Measurements from ENCODE around the gene TMEM209.

TMEM209 gene

GRCh38 chr7:130216750-130217149 is 11.5 kb upstream of the TMEM209 start:
- H3K9me3 ChIP-seq (ENCODE audit: control insufficient read depth, insufficient read depth, low read length): no peaks in the 10 kb centered on the region
- H3K4me3 ChIP-seq (ENCODE audit: low read depth, low read length): no peak overlapping the region
- H3K27me3 ChIP-seq (ENCODE audit: control insufficient read depth, insufficient read depth, low read length): no peaks in the 10 kb centered on the region; the same call in 1 of the 2 replicates
- H3K9ac ChIP-seq (ENCODE audit: low read depth, low read length): no peak overlapping the region
- no peaks in the 10 kb centered on the region for H3K4me1 ChIP-seq (ENCODE audit: control insufficient read depth, insufficient read depth, low read length)
- H3K27ac ChIP-seq (ENCODE audit: low read depth, low read length): no peak overlapping the region
- H3K36me3 ChIP-seq (ENCODE audit: control insufficient read depth, insufficient read depth, low read length): no peaks in the 10 kb centered on the region

DNA sequence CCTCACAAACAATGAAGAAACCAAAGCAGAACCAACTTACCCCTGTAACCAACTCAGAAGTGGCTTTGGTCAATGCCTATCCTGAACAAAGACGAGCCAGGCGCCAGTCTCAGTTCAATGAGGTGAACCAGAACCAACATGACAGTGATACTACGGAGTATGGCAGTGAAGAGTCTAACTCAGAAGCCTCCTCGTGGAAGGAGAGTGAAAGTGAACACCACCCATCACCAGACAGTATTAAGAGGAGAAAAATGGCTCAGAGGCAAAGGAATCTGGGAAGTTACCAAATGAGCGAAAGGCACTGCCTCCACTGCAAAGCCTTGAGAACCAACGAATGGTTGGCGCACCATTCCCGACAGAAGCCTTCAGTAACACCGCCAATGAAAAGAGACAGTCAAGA is 10.8 kb upstream of the TMEM209 start:
- H3K4me3 ChIP-seq (ENCODE audit: low read depth, low read length): no peak overlapping the region
- no peaks in the 10 kb centered on the region for H3K4me1 ChIP-seq (ENCODE audit: control insufficient read depth, insufficient read depth, low read length)
- no peak overlapping the region for H3K27ac ChIP-seq (ENCODE audit: low read depth, low read length)
- no peaks in the 10 kb centered on the region; the same call in 1 of the 2 replicates for H3K27me3 ChIP-seq (ENCODE audit: control insufficient read depth, insufficient read depth, low read length)
- no peak overlapping the region for H3K9ac ChIP-seq (ENCODE audit: low read depth, low read length)
- H3K36me3 ChIP-seq (ENCODE audit: control insufficient read depth, insufficient read depth, low read length): no peaks in the 10 kb centered on the region
- H3K9me3 ChIP-seq (ENCODE audit: control insufficient read depth, insufficient read depth, low read length): no peaks in the 10 kb centered on the region

DNA sequence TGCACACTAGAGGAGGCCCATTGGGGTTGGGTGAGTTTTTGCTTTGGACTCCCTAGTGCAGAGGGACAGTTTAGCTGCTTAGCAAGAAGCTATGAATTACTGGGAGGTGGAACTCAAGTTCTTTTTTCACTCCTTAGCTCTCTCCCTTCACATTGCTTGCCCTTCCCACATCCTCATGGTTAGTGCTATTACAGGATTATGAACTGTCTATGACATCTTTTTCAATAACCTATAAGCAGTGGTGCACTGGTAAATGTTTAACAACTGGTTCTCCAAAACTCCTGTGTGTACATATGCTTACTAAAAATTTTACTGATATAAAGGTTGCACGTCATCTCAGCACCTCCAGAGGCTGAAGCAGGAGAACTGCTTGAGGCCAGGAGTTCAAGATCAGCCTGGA is 8.6 kb upstream of the TMEM209 start:
- H3K9ac ChIP-seq (ENCODE audit: low read depth, low read length): no peak overlapping the region
- H3K4me1 ChIP-seq (ENCODE audit: control insufficient read depth, insufficient read depth, low read length): no peaks in the 10 kb centered on the region
- H3K27me3 ChIP-seq (ENCODE audit: control insufficient read depth, insufficient read depth, low read length): no peaks in the 10 kb centered on the region; the same call in 1 of the 2 replicates
- no peak overlapping the region for H3K4me3 ChIP-seq (ENCODE audit: low read depth, low read length)
- H3K27ac ChIP-seq (ENCODE audit: low read depth, low read length): no peak overlapping the region
- H3K36me3 ChIP-seq (ENCODE audit: control insufficient read depth, insufficient read depth, low read length): no peaks in the 10 kb centered on the region
- H3K9me3 ChIP-seq (ENCODE audit: control insufficient read depth, insufficient read depth, low read length): no peaks in the 10 kb centered on the region

- Histone ChIP-seq H3K4me3 (ENCODE audit: low read depth, low read length) (no peak overlapping the region), H3K9ac (ENCODE audit: low read depth, low read length) (no peak overlapping the region), H3K27me3 (ENCODE audit: control insufficient read depth, insufficient read depth, low read length) (no peaks in the 10 kb centered on the region), H3K27ac (ENCODE audit: low read depth, low read length) (no peak overlapping the region), H3K9me3 (ENCODE audit: control insufficient read depth, insufficient read depth, low read length) (no peaks in the 10 kb centered on the region), H3K36me3 (ENCODE audit: control insufficient read depth, insufficient read depth, low read length) (no peaks in the 10 kb centered on the region), H3K4me1 (ENCODE audit: control insufficient read depth, insufficient read depth, low read length) (no peaks in the 10 kb centered on the region)
These were observed 5.2 kb upstream of the TMEM209 start for GRCh38 chr7:130210181-130210935.

GRCh38 chr7:130208516-130208915 is 3.3 kb upstream of the TMEM209 start:
- Histone ChIP-seq H3K27ac (ENCODE audit: low read depth, low read length) (no peak overlapping the region), H3K4me1 (ENCODE audit: control insufficient read depth, insufficient read depth, low read length) (no peaks in the 10 kb centered on the region), H3K9me3 (ENCODE audit: control insufficient read depth, insufficient read depth, low read length) (no peaks in the 10 kb centered on the region), H3K27me3 (ENCODE audit: control insufficient read depth, insufficient read depth, low read length) (no peaks in the 10 kb centered on the region), H3K4me3 (ENCODE audit: low read depth, low read length) (no peak overlapping the region), H3K36me3 (ENCODE audit: control insufficient read depth, insufficient read depth, low read length) (peaks cover 3% of the 10 kb centered on the region), H3K9ac (ENCODE audit: low read depth, low read length) (no peak overlapping the region)

GRCh38 chr7:130207642-130208041 is 2.4 kb upstream of the TMEM209 start, which contains the start of gene SSMEM1:
Gene SSMEM1, plus strand, starts transcription at chr7:130207860. Its CDS starts 51 bp downstream, at chr7:130207911.
- Histone ChIP-seq H3K27ac (ENCODE audit: low read depth, low read length) (no peak within 1 kb of the TSS), H3K9me3 (ENCODE audit: control insufficient read depth, insufficient read depth, low read length) (no peaks in the 10 kb centered on the region), H3K36me3 (ENCODE audit: control insufficient read depth, insufficient read depth, low read length) (peaks cover 12% of the 10 kb centered on the region), H3K9ac (ENCODE audit: low read depth, low read length) (no peak within 1 kb of the TSS), H3K27me3 (ENCODE audit: control insufficient read depth, insufficient read depth, low read length) (no peaks in the 10 kb centered on the region), H3K4me3 (ENCODE audit: low read depth, low read length) (no peak within 1 kb of the TSS), H3K4me1 (ENCODE audit: control insufficient read depth, insufficient read depth, low read length) (no peaks in the 10 kb centered on the region)

DNA sequence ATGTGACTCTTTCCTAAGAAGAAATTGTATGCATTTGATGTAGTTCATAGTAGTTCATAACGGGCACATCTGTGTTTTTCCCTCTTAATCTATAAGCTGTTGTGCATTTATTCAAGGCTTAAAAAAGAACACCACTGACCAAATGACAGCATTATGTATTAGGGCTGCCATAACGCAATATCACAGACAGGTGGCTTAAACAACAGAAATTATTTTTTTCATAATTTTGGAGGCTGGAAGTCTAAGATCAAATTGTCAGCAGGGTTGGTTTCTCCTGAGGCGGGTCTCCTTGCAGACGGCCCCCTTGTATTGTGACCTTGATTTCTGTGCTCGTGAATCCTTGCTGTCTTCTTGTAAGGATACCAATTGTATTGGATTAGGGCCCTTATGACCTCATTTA is 1.8 kb upstream of the TMEM209 start:
- no peak overlapping the region for H3K4me3 ChIP-seq (ENCODE audit: low read depth, low read length)
- H3K4me1 ChIP-seq (ENCODE audit: control insufficient read depth, insufficient read depth, low read length): no peaks in the 10 kb centered on the region
- H3K27ac ChIP-seq (ENCODE audit: low read depth, low read length): no peak overlapping the region
- H3K36me3 ChIP-seq (ENCODE audit: control insufficient read depth, insufficient read depth, low read length): peaks cover 18% of the 10 kb centered on the region
- no peaks in the 10 kb centered on the region for H3K9me3 ChIP-seq (ENCODE audit: control insufficient read depth, insufficient read depth, low read length)
- H3K27me3 ChIP-seq (ENCODE audit: control insufficient read depth, insufficient read depth, low read length): no peaks in the 10 kb centered on the region
- H3K9ac ChIP-seq (ENCODE audit: low read depth, low read length): no peak overlapping the region

- H3K36me3 ChIP-seq (ENCODE audit: control insufficient read depth, insufficient read depth, low read length): peaks cover 67% of the 10 kb centered on the region
- H3K9me3 ChIP-seq (ENCODE audit: control insufficient read depth, insufficient read depth, low read length): no peaks in the 10 kb centered on the region
- H3K27ac ChIP-seq (ENCODE audit: low read depth, low read length): no peak overlapping the region
- H3K9ac ChIP-seq (ENCODE audit: low read depth, low read length): no peak overlapping the region
- no peaks in the 10 kb centered on the region for H3K27me3 ChIP-seq (ENCODE audit: control insufficient read depth, insufficient read depth, low read length)
- no peak overlapping the region for H3K4me3 ChIP-seq (ENCODE audit: low read depth, low read length)
- no peaks in the 10 kb centered on the region for H3K4me1 ChIP-seq (ENCODE audit: control insufficient read depth, insufficient read depth, low read length)
These were observed 3.4 kb downstream of the TMEM209 start for GRCh38 chr7:130201796-130202195.

DNA sequence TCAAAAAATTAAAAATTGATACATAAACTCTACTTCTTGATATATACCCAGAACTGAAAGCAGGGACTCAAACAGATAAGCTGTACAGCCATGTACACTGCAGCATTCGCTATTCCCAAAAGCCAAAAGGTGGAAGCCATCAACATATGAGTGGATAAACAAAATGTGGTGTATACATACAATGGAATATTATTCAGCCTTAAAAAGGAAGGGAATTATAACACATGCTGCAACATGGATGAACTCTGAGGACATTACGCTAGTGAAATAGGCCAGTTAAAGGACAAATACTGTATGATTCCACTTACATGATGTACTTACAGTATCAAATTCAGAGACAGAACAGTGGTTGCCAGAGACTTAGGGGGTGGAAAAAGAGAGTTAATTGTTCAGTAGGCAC is 8.1 kb downstream of the TMEM209 start:
- Histone ChIP-seq H3K9ac (ENCODE audit: low read depth, low read length) (no peak overlapping the region), H3K27ac (ENCODE audit: low read depth, low read length) (no peak overlapping the region), H3K4me3 (ENCODE audit: low read depth, low read length) (no peak overlapping the region), H3K4me1 (ENCODE audit: control insufficient read depth, insufficient read depth, low read length) (no peaks in the 10 kb centered on the region), H3K36me3 (ENCODE audit: control insufficient read depth, insufficient read depth, low read length) (peaks cover 88% of the 10 kb centered on the region), H3K9me3 (ENCODE audit: control insufficient read depth, insufficient read depth, low read length) (no peaks in the 10 kb centered on the region), H3K27me3 (ENCODE audit: control insufficient read depth, insufficient read depth, low read length) (no peaks in the 10 kb centered on the region)

DNA sequence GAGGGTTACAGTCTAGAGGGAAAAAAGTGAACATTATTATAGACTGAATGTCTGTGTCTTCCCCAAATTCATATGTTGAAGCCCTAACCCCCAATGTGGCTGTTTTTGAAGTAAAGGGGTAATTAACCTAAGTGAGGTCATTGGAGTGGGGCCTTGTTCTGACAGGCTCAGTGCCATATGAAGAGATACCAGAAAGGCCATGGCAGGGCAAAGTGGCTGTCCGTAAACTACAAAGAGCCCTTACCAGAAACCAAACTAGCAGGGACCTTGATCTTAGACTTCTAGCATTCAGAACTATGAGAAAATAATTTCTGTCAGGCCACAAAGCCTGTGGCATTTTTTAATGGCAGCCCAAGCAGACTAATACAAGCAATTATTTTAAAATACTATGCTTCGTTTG is 8.7 kb downstream of the TMEM209 start:
- Histone ChIP-seq H3K4me1 (ENCODE audit: control insufficient read depth, insufficient read depth, low read length) (no peaks in the 10 kb centered on the region), H3K9ac (ENCODE audit: low read depth, low read length) (no peak overlapping the region), H3K4me3 (ENCODE audit: low read depth, low read length) (no peak overlapping the region), H3K27ac (ENCODE audit: low read depth, low read length) (no peak overlapping the region), H3K36me3 (ENCODE audit: control insufficient read depth, insufficient read depth, low read length) (peaks cover 88% of the 10 kb centered on the region), H3K27me3 (ENCODE audit: control insufficient read depth, insufficient read depth, low read length) (no peaks in the 10 kb centered on the region), H3K9me3 (ENCODE audit: control insufficient read depth, insufficient read depth, low read length) (no peaks in the 10 kb centered on the region)

DNA sequence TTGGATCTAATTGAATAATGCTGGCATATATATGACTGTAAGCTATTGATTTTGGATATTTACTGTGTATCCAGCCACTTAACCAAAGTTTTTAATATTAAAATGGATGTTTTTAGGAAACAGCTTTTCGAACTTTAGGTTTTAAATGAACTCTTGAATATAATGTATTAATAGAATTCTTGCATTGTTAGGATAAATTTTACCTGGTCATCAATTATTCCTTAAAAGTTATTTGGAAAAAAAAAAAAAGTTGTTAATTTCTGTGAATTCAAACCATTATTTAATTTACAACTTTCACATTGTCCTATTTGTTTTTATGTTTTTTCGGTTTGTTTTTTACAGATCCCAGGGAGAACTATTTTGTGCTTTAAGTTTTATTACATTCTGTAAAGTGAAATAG is 9.8 kb downstream of the TMEM209 start:
- Histone ChIP-seq H3K27ac (ENCODE audit: low read depth, low read length) (no peak overlapping the region), H3K27me3 (ENCODE audit: control insufficient read depth, insufficient read depth, low read length) (no peaks in the 10 kb centered on the region), H3K4me3 (ENCODE audit: low read depth, low read length) (no peak overlapping the region), H3K9ac (ENCODE audit: low read depth, low read length) (no peak overlapping the region), H3K36me3 (ENCODE audit: control insufficient read depth, insufficient read depth, low read length) (peaks cover 89% of the 10 kb centered on the region), H3K9me3 (ENCODE audit: control insufficient read depth, insufficient read depth, low read length) (no peaks in the 10 kb centered on the region), H3K4me1 (ENCODE audit: control insufficient read depth, insufficient read depth, low read length) (no peaks in the 10 kb centered on the region)

All from HUES48 (cell line).